ENCODE results near the gene PSEN1. TPM values are rescaled to one million over a fixed set of nuclear protein-coding genes. Genes with fewer than 3 reads are reported as not detected.

PSEN1 gene
- total RNA-seq, 1 experiment from 2014 or later, result 68.3 TPM

GRCh38 chr14:73253721-73254120, 117.4 kb downstream of the PSEN1 start:
- H3K4me1 Mint-ChIP-seq (ENCODE audit: low read depth, unreplicated experiment), result no peaks in the 10 kb centered on the region
- H3K27ac Mint-ChIP-seq (ENCODE audit: unreplicated experiment), result no peak overlapping the region
- no peak overlapping the region for H3K4me3 Mint-ChIP-seq (ENCODE audit: low read depth, unreplicated experiment)
- no peaks in the 10 kb centered on the region for H3K36me3 Mint-ChIP-seq (ENCODE audit: insufficient read depth, unreplicated experiment)
- no peak for DNase-seq
- TF ChIP-seq CTCF (IDR thresholded peaks at IDR 0.05; ENCODE audit: unreplicated experiment), result no peak
- intact Hi-C loops (cut with micrococcal nuclease; ENCODE audit: unreplicated experiment), result no loop called here
- H3K9me3 Mint-ChIP-seq (ENCODE audit: low read depth, unreplicated experiment), result no peaks in the 10 kb centered on the region
- BruUV-seq (replicated peaks), result no TSS peak
- CTCF ChIA-PET, result no interaction called here
- H3K27me3 Mint-ChIP-seq (ENCODE audit: unreplicated experiment), result no peaks in the 10 kb centered on the region

- Mint-ChIP-seq H3K36me3 (ENCODE audit: insufficient read depth, unreplicated experiment) (no peaks in the 10 kb centered on the region), H3K4me1 (ENCODE audit: low read depth, unreplicated experiment) (no peaks in the 10 kb centered on the region), H3K9me3 (ENCODE audit: low read depth, unreplicated experiment) (no peaks in the 10 kb centered on the region), H3K4me3 (ENCODE audit: low read depth, unreplicated experiment) (no peak overlapping the region), H3K27me3 (ENCODE audit: unreplicated experiment) (no peaks in the 10 kb centered on the region), H3K27ac (ENCODE audit: unreplicated experiment) (no peak overlapping the region)
- DNase-seq, result no peak
- intact Hi-C loops (cut with micrococcal nuclease; ENCODE audit: unreplicated experiment), result no loop called here
- no TSS peak for BruUV-seq (replicated peaks)
- no peak for TF ChIP-seq CTCF (IDR thresholded peaks at IDR 0.05; ENCODE audit: unreplicated experiment)
- CTCF ChIA-PET, result no interaction called here
These were observed 118.1 kb downstream of the PSEN1 start for GRCh38 chr14:73254247-73255004.

- BruUV-seq (replicated peaks), result no TSS peak
- no peak overlapping the region for H3K27ac Mint-ChIP-seq (ENCODE audit: unreplicated experiment)
- no peak for TF ChIP-seq CTCF (IDR thresholded peaks at IDR 0.05; ENCODE audit: unreplicated experiment)
- H3K27me3 Mint-ChIP-seq (ENCODE audit: unreplicated experiment), result no peaks in the 10 kb centered on the region
- no peak for DNase-seq
- no peak overlapping the region for H3K4me3 Mint-ChIP-seq (ENCODE audit: low read depth, unreplicated experiment)
- H3K4me1 Mint-ChIP-seq (ENCODE audit: low read depth, unreplicated experiment), result no peaks in the 10 kb centered on the region
- CTCF ChIA-PET, result no interaction called here
- intact Hi-C loops (cut with micrococcal nuclease; ENCODE audit: unreplicated experiment), result no loop called here
- no peaks in the 10 kb centered on the region for H3K36me3 Mint-ChIP-seq (ENCODE audit: insufficient read depth, unreplicated experiment)
- no peaks in the 10 kb centered on the region for H3K9me3 Mint-ChIP-seq (ENCODE audit: low read depth, unreplicated experiment)
These were observed 118.7 kb downstream of the PSEN1 start for GRCh38 chr14:73255005-73255400.

- Mint-ChIP-seq H3K9me3 (ENCODE audit: low read depth, unreplicated experiment) (no peaks in the 10 kb centered on the region), H3K27ac (ENCODE audit: unreplicated experiment) (no peak overlapping the region), H3K27me3 (ENCODE audit: unreplicated experiment) (no peaks in the 10 kb centered on the region), H3K4me3 (ENCODE audit: low read depth, unreplicated experiment) (no peak overlapping the region), H3K36me3 (ENCODE audit: insufficient read depth, unreplicated experiment) (no peaks in the 10 kb centered on the region), H3K4me1 (ENCODE audit: low read depth, unreplicated experiment) (no peaks in the 10 kb centered on the region)
- no TSS peak for BruUV-seq (replicated peaks)
- intact Hi-C loops (cut with micrococcal nuclease; ENCODE audit: unreplicated experiment), result no loop called here
- CTCF ChIA-PET, result interaction anchor here (0.6 to 1.2 kb wide), 2 partner anchors 10 to 40 kb away, joined by 3 to 4 read pairs; no protein-coding TSS in a partner anchor
- TF ChIP-seq CTCF (IDR thresholded peaks at IDR 0.05; ENCODE audit: unreplicated experiment), result no peak
- no peak for DNase-seq
These were observed 119.5 kb downstream of the PSEN1 start for GRCh38 chr14:73255693-73256225.

All from Calu3 (cell line).